ENCODE results near the gene CYP46A1. TPM values are rescaled to one million over a fixed set of nuclear protein-coding genes. Genes with fewer than 3 reads are reported as not detected.

Gene CYP46A1
- total RNA-seq, 2 donors from 2014 or later, result 0.09 to 0.45 TPM

DNA sequence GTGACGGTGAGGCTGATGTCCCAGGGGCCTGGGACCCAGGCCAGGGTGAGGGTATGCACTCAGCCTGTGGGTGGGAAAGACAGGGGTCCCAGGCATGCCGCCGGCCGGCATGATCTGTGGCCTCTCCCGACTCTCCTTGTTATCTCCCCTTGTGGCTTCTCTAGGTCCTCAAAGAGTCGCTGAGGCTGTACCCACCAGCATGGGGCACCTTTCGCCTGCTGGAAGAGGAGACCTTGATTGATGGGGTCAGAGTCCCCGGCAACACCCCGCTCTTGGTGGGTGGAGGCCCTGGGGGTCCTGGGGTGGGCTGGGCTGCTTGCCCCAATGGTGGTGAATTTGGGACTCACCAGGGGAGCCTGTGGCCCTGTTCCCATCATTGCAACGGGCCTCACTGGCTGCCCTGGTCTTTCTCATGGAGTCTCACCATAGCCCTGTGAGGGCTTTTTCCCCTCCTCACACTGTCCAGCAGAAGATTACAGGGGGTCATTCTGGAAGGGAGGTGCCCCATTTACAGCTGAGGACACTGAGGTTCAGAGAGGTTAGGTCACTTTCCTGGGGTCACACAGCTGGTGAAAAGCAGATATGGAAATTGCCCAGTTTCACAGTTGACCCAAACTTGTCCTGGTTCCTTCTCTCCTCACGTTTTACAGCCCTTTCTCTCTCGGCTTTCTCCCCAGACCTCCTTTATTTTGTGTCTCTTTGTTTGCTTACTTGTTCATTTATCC lies 37.9 kb downstream of the CYP46A1 start:
- ATAC-seq (no peak), DNase-seq (no peak)
- intact Hi-C loops (cut with DNase I, micrococcal nuclease), result no loop called here

DNA sequence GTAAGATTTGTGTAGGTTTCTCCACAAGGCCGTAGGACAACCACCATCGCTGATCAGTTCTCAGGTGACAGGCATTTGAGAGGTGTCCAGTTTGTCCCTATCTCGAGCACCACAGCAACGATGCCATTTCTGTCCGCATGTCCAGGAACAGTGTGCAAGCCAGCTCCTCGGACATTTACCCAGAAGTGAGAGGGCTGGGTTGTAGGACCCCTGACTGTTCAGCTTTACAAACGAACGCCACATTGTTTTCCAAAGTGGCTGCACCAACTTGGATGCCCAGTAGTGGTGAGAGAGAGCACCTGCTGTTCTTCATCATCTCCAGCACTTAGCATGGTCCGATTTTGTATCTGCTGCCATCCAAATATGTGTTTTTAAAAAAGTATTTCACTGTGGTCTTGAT lies 38.6 kb downstream of the CYP46A1 start:
- intact Hi-C loops (cut with DNase I, micrococcal nuclease), result no loop called here
- DNase-seq (no peak), ATAC-seq (no peak)

DNA sequence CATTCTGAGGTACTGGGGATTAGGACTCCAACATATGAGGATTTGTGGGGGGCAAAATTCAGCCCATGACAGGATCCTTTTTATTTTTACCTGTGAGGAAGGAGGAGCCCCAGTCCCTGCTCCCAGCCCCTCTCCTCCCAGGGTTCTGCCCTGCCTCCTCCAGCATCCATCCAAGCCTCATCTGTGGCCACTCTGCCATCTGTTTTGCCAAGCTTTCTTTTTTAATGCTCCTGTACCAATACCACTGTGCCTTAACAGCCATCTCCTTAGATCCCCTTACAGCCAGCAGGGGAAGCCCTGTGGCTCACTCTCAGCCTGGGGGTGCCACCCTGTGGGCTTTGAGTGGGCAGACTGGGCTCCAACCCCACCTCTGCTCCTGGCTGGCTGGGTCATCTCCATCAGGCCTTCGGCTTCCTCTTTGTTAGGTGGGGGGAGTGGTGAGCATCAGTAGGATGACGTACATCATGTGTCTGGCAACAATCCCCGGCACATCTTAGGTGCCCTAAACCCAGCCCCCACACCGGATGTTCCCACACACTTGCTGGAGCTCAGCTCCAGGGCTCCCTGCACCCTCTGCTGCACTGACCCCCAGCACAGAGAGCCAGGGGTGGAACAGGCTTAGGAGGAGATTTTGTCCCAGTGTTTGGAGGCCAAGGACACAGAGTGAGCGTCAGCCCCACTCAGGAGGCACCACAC lies 40.2 kb downstream of the CYP46A1 start:
- ATAC-seq (no peak), DNase-seq (no peak)
- intact Hi-C loops (cut with DNase I, micrococcal nuclease), result no loop called here

DNA sequence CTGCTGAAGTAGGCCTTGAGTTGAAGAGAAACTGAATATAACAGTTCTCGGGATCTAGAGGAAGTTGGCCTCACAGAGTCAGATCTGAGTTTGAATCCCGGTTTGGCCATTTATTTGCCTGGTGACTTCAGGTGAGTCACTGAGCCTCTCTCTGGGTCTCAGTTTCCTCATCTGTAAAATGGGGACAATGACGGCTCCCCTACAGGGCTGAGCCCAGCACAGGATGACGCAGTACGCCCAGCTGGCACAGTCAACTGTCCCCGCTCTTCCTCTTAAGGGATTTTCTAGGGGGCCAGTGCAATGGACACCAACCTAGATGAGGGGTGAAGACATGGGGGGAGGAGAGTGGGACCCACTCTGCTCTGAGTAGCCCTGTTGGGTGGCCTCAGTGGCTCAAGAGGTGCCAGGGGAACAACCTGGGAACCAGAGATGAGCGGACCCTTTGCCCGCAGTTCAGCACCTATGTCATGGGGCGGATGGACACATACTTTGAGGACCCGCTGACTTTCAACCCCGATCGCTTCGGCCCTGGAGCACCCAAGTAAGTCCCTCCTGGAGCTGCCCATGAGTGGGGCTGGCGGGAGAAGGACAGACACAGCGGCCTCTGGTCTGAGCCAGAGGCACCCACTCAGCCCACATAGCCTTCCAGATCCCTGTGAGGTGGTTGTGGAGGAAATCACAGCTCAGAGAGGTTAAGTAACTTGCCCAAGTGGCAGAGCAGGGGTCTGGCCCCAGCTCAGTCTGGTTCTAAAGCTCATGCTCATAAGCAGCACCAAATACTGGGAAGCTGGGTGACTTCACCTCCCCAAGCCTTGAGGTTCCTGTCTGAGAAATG lies 41.1 kb downstream of the CYP46A1 start:
- intact Hi-C loops (cut with DNase I, micrococcal nuclease), result loop anchor here in 1 of 2 donors (5.0 kb wide), 1 partner anchor 162 kb away; no protein-coding TSS in a partner anchor
- DNase-seq (no peak), ATAC-seq (no peak)

DNA sequence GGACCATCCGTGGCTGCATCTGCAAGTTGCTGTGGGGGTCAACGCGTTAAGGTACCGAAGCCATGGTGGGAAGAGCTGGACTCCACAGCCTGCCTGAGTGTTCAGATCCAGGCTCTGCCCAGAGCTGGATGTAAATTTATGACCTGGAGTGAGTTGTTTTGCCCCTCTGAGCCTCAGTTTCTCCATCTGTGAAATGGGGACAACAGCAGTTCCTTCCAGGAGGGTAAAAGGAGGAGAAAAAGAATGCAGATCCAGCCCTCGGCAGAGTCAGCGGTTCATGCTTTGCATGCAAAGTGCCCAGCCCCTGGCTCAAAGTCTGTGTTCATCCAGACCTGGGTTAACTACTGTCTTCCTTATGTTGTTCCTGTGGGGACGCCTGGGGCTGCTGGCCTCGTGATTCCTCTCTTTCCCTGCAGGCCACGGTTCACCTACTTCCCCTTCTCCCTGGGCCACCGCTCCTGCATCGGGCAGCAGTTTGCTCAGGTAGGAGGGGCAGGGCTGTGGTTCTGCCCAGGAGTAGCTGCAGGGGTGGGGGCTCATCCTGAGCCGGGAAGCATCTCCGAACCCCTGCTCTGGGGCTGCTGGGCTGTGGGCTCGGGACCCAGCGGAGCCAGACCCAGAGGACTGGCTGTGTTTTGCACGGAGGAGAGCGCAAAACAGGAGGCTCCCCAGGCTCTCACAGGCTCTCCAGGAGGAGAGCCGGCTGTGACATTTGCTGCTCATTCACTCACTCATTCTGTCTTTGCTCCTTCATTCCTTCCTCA lies 41.9 kb downstream of the CYP46A1 start:
- ATAC-seq (no peak), DNase-seq (no peak)
- intact Hi-C loops (cut with DNase I, micrococcal nuclease), result loop anchor here in 1 of 2 donors (5.0 kb wide), 1 partner anchor 161 kb away; no protein-coding TSS in a partner anchor

DNA sequence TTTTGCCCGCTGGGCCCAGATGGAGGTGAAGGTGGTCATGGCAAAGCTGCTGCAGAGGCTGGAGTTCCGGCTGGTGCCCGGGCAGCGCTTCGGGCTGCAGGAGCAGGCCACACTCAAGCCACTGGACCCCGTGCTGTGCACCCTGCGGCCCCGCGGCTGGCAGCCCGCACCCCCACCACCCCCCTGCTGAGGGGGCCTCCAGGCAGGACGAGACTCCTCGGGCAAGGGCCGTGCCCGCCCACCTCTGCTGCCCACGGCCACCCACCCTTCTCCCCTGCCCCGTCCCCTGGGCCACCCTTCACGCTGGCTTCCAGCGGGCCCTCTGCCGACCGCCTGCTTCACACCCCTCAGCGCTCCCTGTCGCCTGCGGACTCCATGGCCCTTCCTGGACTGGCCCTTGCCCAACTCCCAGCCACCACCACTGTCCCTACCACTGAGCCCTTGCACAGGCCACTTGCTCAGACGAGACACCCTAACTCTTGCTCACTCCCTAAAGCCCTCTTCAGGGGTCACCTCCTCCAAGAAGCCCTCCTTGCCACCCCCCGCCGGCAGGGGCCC lies 42.5 kb downstream of the CYP46A1 start:
- intact Hi-C loops (cut with DNase I, micrococcal nuclease), result loop anchor here in 1 of 2 donors (5.0 kb wide), 1 partner anchor 161 kb away; no protein-coding TSS in a partner anchor
- ATAC-seq (no peak), DNase-seq (no peak)

DNA sequence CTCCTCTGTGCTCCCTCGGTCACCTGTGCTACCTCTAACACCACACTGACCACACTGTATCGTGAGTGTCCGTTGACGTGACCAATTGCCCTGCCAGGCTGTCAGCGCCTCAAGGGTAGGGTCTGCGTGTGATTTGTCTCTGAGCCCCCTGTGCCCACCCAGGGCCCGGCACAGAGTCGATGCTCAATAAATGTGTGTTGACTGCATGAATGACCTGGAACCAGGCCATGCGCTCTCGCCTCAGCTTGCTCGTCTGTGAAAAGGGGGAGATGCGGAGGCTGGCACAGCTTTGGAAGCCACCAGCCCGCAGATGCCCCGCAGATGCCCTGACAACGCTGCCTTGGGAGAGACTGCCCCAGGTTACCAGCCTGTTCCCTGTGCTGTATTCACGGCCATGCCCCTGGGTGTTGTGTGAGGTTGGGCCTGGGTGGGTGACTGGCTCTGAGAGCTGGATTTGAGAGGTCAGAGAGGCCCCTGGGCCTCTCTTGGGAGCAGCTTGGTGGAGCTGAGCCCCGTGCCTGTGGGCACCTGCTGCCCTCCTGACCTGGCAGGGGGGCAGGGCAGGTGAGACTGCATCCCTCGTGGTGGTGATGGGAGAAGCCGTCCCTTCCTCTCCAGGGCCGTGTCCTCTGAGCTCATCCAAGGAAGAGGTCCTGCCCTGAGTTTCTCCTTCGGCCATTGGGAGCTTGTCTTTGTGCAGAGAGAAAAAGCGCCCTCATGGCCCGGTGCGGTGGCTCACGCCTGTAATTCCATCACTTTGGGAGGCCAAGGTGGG lies 43.2 kb downstream of the CYP46A1 start:
- peak in 1 of 2 donors; percentile 11 for DNase-seq
- intact Hi-C loops (cut with DNase I, micrococcal nuclease), result loop anchor here in 1 of 2 donors (5.0 kb wide), 1 partner anchor 160 kb away; no protein-coding TSS in a partner anchor

DNA sequence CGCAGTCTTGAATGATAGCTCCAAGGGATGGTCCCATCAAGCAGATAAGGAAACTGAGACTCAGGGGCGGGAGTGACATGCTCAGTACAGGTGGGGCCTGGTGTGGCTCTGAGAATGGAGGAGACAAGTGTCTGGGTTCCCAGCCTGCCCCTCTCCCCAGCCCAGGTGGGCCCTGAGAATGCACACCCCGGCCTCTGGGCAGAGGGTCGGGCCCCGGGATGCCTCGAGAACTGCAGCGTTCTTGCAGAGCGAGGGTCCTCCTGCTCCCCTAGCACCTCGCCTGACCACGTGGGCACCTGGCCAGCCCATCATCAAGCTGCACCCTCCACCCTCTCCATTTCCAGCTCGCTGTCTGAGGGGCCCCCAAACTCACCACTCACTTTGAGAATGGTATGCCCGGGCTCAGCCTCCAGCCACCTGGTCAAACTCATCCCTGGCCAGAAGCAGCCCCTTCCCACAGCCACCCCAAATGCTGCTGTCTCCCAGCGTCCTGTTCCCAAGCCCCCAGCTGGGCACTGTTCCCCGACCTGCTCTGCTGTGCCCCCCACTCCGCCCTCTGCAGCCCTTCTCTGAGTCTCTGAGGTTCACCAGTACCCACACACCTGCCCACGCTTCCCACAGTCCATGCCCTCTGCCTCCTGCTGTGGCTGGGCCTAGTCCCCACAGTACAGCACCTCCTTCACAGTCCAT lies 44.3 kb downstream of the CYP46A1 start:
- no peak for ATAC-seq
- intact Hi-C loops (cut with DNase I, micrococcal nuclease), result loop anchor here in 1 of 2 donors (5.0 kb wide), 1 partner anchor 159 kb away; no protein-coding TSS in a partner anchor
- peak in 1 of 2 donors; percentile 17 for DNase-seq

More for the DNA sequence above, 43.2 kb downstream of the CYP46A1 start:
- ATAC-seq, result no peak

DNA sequence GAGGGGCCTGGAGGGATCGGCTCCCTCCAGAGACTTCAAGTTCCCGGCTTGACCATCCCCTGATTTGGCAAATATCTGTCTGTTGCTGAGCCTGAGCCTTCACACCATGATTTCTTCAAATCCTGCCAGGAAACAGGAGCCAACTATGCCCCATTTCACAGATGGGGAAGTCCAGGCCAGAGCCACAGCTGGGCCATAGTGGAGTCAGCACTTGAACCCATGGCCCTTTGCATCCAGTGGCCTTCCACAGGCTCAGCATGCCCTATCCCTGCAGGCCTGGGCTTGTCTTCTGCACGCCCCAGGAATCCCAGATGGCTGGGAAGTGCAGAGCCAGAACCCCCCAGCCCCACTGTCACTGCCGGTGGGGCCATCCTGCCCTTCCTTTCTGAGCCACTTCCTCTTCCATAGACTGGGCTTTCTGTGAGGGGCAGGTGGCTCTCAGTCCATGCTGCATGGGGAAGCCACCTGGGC lies 44.9 kb downstream of the CYP46A1 start:
- ATAC-seq, result no peak
- no peak for DNase-seq
- intact Hi-C loops (cut with DNase I, micrococcal nuclease), result loop anchor here in 1 of 2 donors (5.0 kb wide), 1 partner anchor 158 kb away; no protein-coding TSS in a partner anchor

DNA sequence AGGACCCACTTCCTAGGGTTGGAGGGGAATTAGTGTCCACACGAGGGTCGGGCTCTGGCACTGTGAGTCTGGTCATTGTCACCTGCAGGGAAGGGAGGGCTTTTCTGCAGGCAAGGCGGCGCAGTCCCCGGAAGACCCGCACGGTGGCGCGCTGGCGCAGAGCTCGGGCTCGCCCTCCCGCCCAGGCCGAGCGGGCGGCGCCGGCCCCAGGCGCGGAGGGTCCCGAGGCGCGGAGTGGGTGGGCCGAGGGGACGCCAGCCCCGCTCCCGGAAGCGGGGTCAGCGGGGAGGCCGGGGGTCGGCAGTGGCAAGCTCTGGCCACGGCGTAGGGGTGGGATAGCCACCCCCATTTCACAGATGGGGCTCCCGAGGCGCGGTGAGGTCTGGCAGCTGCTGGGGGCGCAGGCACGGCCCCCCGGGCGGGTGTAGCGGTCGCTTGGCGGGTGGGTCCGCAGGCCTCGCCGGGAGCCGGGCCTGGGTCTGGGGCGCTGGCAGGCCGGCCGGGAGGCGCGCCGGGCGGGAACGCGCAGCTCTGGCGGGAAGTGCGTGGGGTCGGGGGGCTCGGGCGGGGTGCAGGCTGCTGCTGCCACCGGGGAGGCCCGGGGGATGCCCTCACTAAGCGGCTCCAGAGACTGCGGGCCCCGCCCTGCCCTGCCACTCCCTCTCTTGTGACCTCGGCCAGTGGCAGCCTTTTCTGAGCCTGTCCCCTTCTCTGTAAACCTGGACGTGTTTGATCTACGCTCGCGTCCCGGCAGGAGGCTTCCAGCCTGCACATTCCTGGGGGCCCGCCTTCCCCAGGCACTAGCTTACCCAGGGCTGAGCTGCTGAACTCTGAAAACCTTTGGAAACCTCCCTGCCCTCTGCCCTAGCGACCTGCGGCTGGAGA lies 46.1 kb downstream of the CYP46A1 start:
- intact Hi-C loops (cut with DNase I, micrococcal nuclease), result loop anchor here (5.0 kb wide), 2 partner anchors 62 to 157 kb away; partner anchors contain the start of gene EML1 (in 1 of the 2)
- peak; percentile 79 for ATAC-seq
- DNase-seq, result peak; percentile 26 to 76

DNA sequence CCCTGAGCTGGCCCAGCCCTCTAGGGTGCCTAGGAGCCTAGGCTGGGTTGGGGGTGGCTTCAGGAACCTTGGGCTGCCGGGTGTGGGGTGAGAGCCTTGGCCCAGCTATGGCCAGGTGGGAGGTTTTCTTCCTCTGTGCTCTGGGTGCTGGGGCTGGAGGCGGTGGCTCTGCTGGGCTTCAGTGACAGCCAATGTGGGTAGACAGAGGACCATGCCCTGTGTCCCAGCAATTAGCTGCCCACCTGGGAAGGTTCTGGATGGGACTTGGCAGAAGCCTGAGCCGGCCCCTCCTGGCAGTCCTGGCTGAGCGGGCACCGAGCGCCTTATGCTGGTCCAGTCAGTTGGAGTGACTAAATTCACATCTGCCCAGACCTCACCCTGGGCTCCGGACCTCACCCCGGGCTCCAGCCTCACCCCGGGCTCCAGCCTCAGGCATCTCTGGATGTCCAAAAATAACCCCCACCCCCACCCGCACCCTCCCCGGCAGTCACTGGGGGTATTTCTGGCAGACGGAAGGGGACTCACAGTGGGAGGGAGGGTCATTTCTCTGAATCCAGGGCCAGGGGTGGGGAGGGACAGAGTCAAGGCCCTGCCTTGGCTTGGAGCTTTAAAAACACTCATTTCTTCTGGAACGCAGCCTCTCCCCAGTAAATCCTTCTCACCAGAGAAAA lies 46.9 kb downstream of the CYP46A1 start:
- intact Hi-C loops (cut with DNase I, micrococcal nuclease), result loop anchor here in 1 of 2 donors (5.0 kb wide), 2 partner anchors 61 to 156 kb away; partner anchors contain the start of gene EML1
- ATAC-seq (no peak), DNase-seq (peak in 1 of 2 donors; percentile 21)

DNA sequence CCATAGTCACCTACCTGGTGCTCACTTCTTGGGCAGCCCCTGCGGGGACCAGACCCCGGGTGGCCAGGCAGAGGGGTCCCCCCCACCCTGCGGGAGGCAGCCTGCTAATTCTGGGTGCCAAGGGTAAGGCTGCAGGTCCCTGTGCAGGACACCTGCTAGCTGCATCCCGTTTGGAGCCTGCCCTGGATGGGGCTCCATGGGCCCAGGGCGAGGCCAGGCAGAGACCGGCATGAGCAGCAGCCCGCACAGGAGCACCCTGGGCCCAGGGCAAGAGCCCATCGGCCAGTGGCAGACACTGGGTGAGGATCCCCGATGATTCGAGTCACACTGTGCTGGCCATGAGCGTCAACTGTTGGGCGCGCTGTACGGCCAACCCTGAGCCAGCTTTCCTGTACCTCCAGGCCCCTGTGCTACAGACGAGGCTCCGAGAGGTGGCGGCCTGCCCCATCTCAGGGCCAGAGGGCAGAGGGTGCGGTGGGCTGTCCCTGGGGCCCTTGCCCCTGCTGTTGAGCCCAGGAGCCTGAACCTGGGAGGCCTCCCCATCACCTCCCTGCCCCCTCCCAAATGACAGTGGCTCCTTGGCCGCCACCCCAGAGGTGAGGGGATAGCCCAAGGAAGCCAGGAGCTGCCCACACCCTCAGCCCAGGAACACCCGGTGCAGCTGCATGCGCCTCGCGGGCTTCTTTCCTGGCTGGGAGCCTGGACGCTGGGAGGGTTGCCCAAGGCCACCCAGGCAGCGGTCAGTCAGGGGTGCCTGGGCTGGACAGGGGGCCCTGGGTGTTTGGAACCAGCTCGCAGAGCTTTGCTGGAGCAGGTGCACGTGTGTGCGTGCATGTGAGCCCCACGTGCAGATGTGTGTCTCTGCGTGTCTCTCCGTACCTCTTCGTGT lies 47.7 kb downstream of the CYP46A1 start:
- peak in 1 of 2 donors; percentile 26 for DNase-seq
- ATAC-seq, result no peak
- intact Hi-C loops (cut with DNase I, micrococcal nuclease), result loop anchor here in 1 of 2 donors (5.0 kb wide), 2 partner anchors 61 to 156 kb away; partner anchors contain the start of gene EML1

DNA sequence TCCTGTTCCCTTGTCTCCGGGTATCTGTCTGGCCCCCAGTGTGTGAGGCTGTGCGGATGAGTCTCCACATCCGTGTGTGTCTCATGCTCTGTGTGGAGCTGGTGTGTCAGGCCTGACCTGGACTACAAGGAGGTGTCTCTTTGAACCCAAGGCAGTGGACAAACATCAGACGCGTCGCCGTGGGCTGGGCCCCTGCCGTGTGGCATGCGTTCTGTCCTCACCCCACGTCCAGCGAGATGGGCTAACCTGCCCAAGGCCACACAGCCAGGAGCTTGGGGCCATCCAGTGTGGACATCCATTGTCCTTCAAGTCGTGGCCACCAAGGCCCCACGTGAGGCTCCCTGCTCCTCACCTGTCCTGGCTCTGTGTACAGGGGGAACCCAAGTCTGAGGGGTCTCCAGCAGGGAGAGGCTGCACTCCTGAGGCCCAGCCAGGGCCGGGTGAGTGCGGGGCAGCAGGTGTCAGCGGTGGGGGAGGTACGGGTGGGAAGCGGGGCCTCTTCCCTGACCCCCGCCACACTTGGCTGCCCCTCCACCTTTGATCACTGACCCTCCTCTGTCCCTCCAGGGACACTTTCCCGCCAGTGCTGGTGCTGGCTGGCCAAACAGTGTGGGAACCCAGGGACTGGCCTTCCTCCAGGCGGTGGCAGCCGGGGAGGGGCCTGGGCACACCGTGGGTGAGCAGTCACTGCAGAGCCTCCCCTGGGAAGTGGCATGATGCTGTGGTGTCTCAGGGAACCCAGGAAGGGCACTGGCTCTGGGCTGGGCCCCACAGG lies 48.5 kb downstream of the CYP46A1 start:
- intact Hi-C loops (cut with DNase I, micrococcal nuclease), result loop anchor here in 1 of 2 donors (5.0 kb wide), 2 partner anchors 60 to 155 kb away; partner anchors contain the start of gene EML1
- DNase-seq (peak in 1 of 2 donors; percentile 20), ATAC-seq (no peak)
